OCI-LY3 (cell line): ENCODE measurements around the gene PEX13.
A peak's percentile ranks its signal among the peaks of the same experiment; 100 is the strongest.
"Not testable (repeated sequence)": the region's sequence is repeated elsewhere in the genome, so short reads cannot be mapped to it uniquely, and the experiment has no call there.

Experiments
- H2AFZ ChIP-seq: fragments of 200-600, 300-600 bp; shearing (Covaris generic); 2 replicates; pipeline ENCODE4 v1.6.0; 2014; ENCODE audit warnings: antibody characterized with exemption, low read depth, low read length
- H3K27ac ChIP-seq: fragments of 200-600, 300-600 bp; sonication (generic); 2 replicates; pipeline ENCODE4 v1.5.1; 2014; ENCODE audit warnings: mild to moderate bottlenecking, low read length, moderate library complexity, mixed read lengths
- H3K27me3 ChIP-seq: fragments of 200-600, 300-600 bp; sonication (generic); 2 replicates; pipeline ENCODE4 v1.6.1; 2014; ENCODE audit warnings: low read depth, low read length, mixed read lengths
- H3K36me3 ChIP-seq: fragments of 200-600, 300-600 bp; sonication (generic); replicated peaks from 2 replicates; pipeline ENCODE3; 2014; ENCODE audit warnings: low read depth, low read length, mixed read lengths
- H3K4me1 ChIP-seq: fragments of 300-600, 200-600 bp; sonication (generic); 2 replicates; pipeline ENCODE4 v1.6.1; 2014; ENCODE audit warnings: low read length, mixed read lengths
- H3K4me2 ChIP-seq: fragments of 200-600, 300-600 bp; sonication (generic); 2 replicates; pipeline ENCODE4 v1.6.1; 2014; ENCODE audit warnings: low read length, mixed read lengths
- H3K4me3 ChIP-seq: fragments of 300-600, 200-600 bp; sonication (generic); 2 replicates; pipeline ENCODE4 v1.5.1; 2014; ENCODE audit warnings: antibody characterized with exemption, mild to moderate bottlenecking, low read length, moderate library complexity
- H3K79me2 ChIP-seq: fragments of 300-600, 200-600 bp; shearing (Covaris generic); 2 replicates; pipeline ENCODE4 v1.6.1; 2014; ENCODE audit warnings: mild to moderate bottlenecking, low read length, mixed read lengths
- H3K9ac ChIP-seq: fragments of 300-600, 200-600 bp; shearing (Covaris generic); 2 replicates; pipeline ENCODE4 v1.6.0; 2014; ENCODE audit warnings: mild to moderate bottlenecking, low read length, moderate library complexity
- H3K9me3 ChIP-seq: fragments of 200-600, 300-600 bp; shearing (Covaris generic); 2 replicates; pipeline ENCODE4 v1.6.1; 2014; ENCODE audit warnings: low read length, mixed read lengths; ENCODE audit not compliant: insufficient read depth
- H4K20me1 ChIP-seq: fragments of 200-600, 300-600 bp; sonication (generic); 2 replicates; pipeline ENCODE4 v1.6.1; 2016; ENCODE audit warnings: low read length, mixed read lengths; ENCODE audit not compliant: insufficient read depth
- EZH2phosphoT487 ChIP-seq: fragments of 200-600 bp; shearing (Covaris generic); IDR thresholded peaks from 2 replicates; pipeline ENCODE4 v1.6.1; 2018; ENCODE audit warnings: antibody characterized with exemption, mixed run types, low read depth
- TF ChIP-seq, protein P1 (sequence below): fragments of 200-600, 300-600 bp; sonication (generic); IDR thresholded peaks from 2 replicates; pipeline ENCODE4 v1.5.1; 2014; ENCODE audit warnings: antibody characterized with exemption, low read length, low read depth

PEX13 gene

GRCh38 chr2:60979231-60979630 lies 38.3 kb upstream of the PEX13 start:
- peak overlapping the region; percentile 43 for H3K4me2 ChIP-seq
- H3K4me3 ChIP-seq: no peak overlapping the region
- peaks cover 10% of the 10 kb centered on the region for H3K27me3 ChIP-seq
- no peaks in the 10 kb centered on the region for H3K79me2 ChIP-seq
- no peak overlapping the region for H2AFZ ChIP-seq
- H3K36me3 ChIP-seq: no peaks in the 10 kb centered on the region
- H3K9me3 ChIP-seq: no peaks in the 10 kb centered on the region; the same call in 1 of the 2 replicates
- H3K4me1 ChIP-seq: peaks cover 47% of the 10 kb centered on the region
- no peak for TF ChIP-seq EZH2phosphoT487
- H3K9ac ChIP-seq: no peak overlapping the region
- no peak overlapping the region for H3K27ac ChIP-seq
- no peaks in the 10 kb centered on the region for H4K20me1 ChIP-seq

- H3K27ac ChIP-seq: no peak overlapping the region
- H2AFZ ChIP-seq: no peak overlapping the region
- H3K4me3 ChIP-seq: no peak overlapping the region
- H3K4me1 ChIP-seq: peaks cover 55% of the 10 kb centered on the region
- TF ChIP-seq, protein P1, sequence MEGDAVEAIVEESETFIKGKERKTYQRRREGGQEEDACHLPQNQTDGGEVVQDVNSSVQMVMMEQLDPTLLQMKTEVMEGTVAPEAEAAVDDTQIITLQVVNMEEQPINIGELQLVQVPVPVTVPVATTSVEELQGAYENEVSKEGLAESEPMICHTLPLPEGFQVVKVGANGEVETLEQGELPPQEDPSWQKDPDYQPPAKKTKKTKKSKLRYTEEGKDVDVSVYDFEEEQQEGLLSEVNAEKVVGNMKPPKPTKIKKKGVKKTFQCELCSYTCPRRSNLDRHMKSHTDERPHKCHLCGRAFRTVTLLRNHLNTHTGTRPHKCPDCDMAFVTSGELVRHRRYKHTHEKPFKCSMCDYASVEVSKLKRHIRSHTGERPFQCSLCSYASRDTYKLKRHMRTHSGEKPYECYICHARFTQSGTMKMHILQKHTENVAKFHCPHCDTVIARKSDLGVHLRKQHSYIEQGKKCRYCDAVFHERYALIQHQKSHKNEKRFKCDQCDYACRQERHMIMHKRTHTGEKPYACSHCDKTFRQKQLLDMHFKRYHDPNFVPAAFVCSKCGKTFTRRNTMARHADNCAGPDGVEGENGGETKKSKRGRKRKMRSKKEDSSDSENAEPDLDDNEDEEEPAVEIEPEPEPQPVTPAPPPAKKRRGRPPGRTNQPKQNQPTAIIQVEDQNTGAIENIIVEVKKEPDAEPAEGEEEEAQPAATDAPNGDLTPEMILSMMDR: no peak
- no peak for TF ChIP-seq EZH2phosphoT487
- no peaks in the 10 kb centered on the region for H3K36me3 ChIP-seq
- H3K79me2 ChIP-seq: no peaks in the 10 kb centered on the region
- no peaks in the 10 kb centered on the region for H3K9me3 ChIP-seq
- 0 out of 2 replicates have a peak overlapping the region, but pooled peaks have one; percentile 3 for H3K4me2 ChIP-seq
- H3K27me3 ChIP-seq: peaks cover 10% of the 10 kb centered on the region
- H3K9ac ChIP-seq: no peak overlapping the region
- H4K20me1 ChIP-seq: no peaks in the 10 kb centered on the region
Measured at GRCh38 chr2:60980071-60980815, 37.3 kb upstream of the PEX13 start.

DNA sequence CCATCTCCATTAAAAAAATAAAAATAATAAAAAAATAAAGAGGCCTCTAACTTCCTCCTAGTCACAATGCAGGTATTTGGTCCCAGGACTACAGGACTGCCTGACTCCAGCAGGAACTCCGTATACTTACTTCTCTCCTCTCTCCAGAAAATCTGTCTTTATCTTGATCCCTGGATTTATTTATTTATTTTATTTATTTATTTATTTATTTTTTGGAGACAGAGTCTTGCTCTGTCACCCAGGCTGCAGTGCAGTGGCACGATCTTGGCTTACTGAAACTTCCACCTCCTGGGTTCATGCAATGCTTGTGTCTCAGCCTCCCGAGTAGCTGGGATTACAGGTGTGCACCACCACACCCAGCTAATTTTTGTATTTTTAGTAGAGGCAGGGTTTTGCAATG lies 35.5 kb upstream of the PEX13 start:
- not testable (repeated sequence) for H3K4me2 ChIP-seq, H2AFZ ChIP-seq, H3K9me3 ChIP-seq, H3K79me2 ChIP-seq, H3K36me3 ChIP-seq, H3K4me3 ChIP-seq, H4K20me1 ChIP-seq, H3K27me3 ChIP-seq, H3K9ac ChIP-seq, H3K27ac ChIP-seq
- peaks cover 64% of the 10 kb centered on the region for H3K4me1 ChIP-seq

GRCh38 chr2:60984720-60985119 lies 32.8 kb upstream of the PEX13 start:
- Histone ChIP-seq H4K20me1 (no peaks in the 10 kb centered on the region), H3K36me3 (no peaks in the 10 kb centered on the region), H3K4me2 (peak overlapping the region; percentile 78), H3K79me2 (no peaks in the 10 kb centered on the region), H3K27ac (peak overlapping the region; percentile 46), H3K4me1 (peaks cover 51% of the 10 kb centered on the region), H3K9me3 (no peaks in the 10 kb centered on the region), H3K4me3 (peak overlapping the region; percentile 39), H3K9ac (no peak overlapping the region), H3K27me3 (no peaks in the 10 kb centered on the region), H2AFZ (no peak overlapping the region)
- TF ChIP-seq, protein P1: no peak
- no peak for TF ChIP-seq EZH2phosphoT487

DNA sequence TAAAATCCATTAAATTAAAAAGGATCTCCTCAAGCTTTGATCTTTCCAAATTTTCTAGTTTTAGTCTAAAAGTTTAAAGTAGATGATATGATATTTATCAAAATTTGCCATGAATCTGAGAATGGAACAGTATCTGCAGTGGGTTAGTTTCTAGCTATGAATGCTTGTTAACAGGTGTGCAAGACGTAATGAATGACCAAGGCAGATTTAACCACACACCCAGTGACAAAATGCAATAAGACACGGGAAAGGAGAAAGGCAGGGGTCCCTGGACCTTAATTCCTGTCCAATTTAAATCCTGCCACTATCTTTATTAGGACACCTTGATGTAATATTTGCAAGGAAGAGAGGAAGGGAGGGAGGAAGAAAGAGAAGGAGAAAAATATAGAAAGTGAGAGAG lies 30.5 kb upstream of the PEX13 start:
- no peak overlapping the region for H2AFZ ChIP-seq
- H3K27me3 ChIP-seq: no peaks in the 10 kb centered on the region
- TF ChIP-seq EZH2phosphoT487: no peak
- TF ChIP-seq, protein P1: no peak
- no peak overlapping the region for H3K27ac ChIP-seq
- H3K4me2 ChIP-seq: peak overlapping the region; percentile 53
- 0 out of 2 replicates have a peak overlapping the region, but pooled peaks have one; percentile 4 for H3K4me3 ChIP-seq
- no peak overlapping the region for H3K9ac ChIP-seq
- peaks cover 13% of the 10 kb centered on the region for H3K36me3 ChIP-seq
- H3K79me2 ChIP-seq: no peaks in the 10 kb centered on the region
- peaks cover 41% of the 10 kb centered on the region for H3K4me1 ChIP-seq
- H3K9me3 ChIP-seq: peaks cover 9% of the 10 kb centered on the region
- no peaks in the 10 kb centered on the region for H4K20me1 ChIP-seq

DNA sequence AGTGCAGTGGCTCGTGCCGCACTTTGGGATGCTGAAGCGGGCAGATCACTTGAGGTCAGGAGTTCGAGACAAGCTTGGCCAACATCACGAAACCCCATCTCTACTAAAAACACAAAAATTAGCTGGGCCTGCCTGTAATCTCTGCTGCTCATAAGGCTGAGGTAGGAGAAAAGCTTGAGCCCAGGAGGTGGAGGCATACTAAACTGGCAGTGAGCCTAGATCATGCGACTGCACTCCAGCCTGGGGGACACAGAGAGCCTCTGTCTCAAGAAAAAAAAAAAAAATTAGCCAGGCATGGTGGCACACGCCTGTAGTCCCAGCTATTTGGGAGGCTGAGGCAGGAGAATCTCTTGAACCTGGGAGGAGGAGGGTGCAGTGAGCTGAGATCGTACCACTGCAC lies 29.9 kb upstream of the PEX13 start:
- Histone ChIP-seq H3K4me2 (peak overlapping the region; percentile 53), H3K4me1 (peaks cover 47% of the 10 kb centered on the region), H3K36me3 (peaks cover 16% of the 10 kb centered on the region), H3K9me3 (peaks cover 13% of the 10 kb centered on the region), H3K4me3 (0 out of 2 replicates have a peak overlapping the region, but pooled peaks have one; percentile 4)
- not testable (repeated sequence) for H3K27ac ChIP-seq, H2AFZ ChIP-seq, H3K9ac ChIP-seq, H3K27me3 ChIP-seq, H3K79me2 ChIP-seq, H4K20me1 ChIP-seq
